HL-60 (cell line): ENCODE results near the gene AGAP1.

ENCODE experiments used
- CTCF ChIP-seq: IDR thresholded peaks from one replicate; pipeline ENCODE4 v1.5.1; 2011; ENCODE audit warnings: low read length, control low read depth, inconsistent platforms; ENCODE audit not compliant: insufficient read depth
- GABPA ChIP-seq: IDR thresholded peaks from 2 replicates; pipeline ENCODE4 v1.6.1; 2012; ENCODE audit warnings: low read depth
- POLR2AphosphoS5 ChIP-seq: IDR thresholded peaks from 2 replicates; pipeline ENCODE4 v1.6.1; 2012; ENCODE audit warnings: low read depth
- REST ChIP-seq: IDR thresholded peaks from 2 replicates; pipeline ENCODE4 v1.6.1; 2012; ENCODE audit warnings: low read depth; ENCODE audit not compliant: insufficient replicate concordance
- SPI1 ChIP-seq: IDR thresholded peaks from 2 replicates; pipeline ENCODE4 v1.6.1; 2012; ENCODE audit warnings: low read depth, mild to moderate bottlenecking, borderline replicate concordance

GRCh38 chr2:235711527-235711926, 217.7 kb downstream of the AGAP1 start:
- TF ChIP-seq POLR2AphosphoS5 (no peak), CTCF (no peak), REST (no peak), GABPA (no peak), SPI1 (no peak)
